22Rv1 (cell line): Measurements from ENCODE around the gene NRXN2.

Experiments
- H3K27ac ChIP-seq: fragments of 450-650 bp; 2 replicates; pipeline ENCODE4 v1.5.1; 2017
- ZFX ChIP-seq: fragments of 450-650 bp; IDR thresholded peaks from 2 replicates; pipeline ENCODE4 v1.6.1; 2017; ENCODE audit warnings: antibody characterized with exemption, borderline replicate concordance
- TF ChIP-seq, protein P1 (sequence below): fragments of 450-650 bp; IDR thresholded peaks from 2 replicates; pipeline ENCODE4 v1.5.1; 2017; ENCODE audit warnings: mild to moderate bottlenecking

The NRXN2 gene

DNA sequence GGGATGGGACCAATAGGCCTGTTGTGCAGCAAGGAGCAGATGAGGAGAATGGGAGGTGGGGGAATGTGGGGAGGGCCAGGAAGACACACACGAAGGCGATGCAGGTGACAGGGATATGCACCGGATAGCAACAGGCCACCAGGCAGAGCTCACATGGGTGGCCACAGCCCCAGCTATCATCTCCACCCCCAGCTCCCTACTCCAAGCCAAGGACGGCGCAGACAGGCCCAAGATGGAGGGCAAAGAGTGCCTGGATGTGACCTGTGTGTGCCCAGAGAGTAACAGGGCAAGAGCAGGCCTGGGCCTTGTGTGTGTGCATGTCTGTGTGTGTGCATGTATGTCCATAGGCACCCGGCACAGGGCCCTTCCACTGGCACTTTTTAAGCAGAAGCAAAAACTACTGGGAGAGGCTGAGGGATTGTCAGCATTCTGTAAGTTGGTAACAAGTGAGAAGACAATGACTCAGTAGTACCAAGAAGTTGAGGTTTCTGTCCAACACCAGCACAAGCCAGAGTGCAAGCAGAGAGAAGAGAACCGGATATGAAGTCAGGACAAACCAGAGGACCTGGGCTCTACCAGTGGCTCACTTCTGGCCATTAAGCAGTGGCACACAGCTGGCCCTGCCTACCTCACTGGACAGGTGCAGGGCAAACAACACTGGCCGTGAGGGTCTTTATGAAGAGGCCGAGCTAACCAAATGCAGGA lies 36.4 kb downstream of the NRXN2 start:
- no peak overlapping the region for H3K27ac ChIP-seq
- no peak for TF ChIP-seq ZFX
- TF ChIP-seq, protein P1, sequence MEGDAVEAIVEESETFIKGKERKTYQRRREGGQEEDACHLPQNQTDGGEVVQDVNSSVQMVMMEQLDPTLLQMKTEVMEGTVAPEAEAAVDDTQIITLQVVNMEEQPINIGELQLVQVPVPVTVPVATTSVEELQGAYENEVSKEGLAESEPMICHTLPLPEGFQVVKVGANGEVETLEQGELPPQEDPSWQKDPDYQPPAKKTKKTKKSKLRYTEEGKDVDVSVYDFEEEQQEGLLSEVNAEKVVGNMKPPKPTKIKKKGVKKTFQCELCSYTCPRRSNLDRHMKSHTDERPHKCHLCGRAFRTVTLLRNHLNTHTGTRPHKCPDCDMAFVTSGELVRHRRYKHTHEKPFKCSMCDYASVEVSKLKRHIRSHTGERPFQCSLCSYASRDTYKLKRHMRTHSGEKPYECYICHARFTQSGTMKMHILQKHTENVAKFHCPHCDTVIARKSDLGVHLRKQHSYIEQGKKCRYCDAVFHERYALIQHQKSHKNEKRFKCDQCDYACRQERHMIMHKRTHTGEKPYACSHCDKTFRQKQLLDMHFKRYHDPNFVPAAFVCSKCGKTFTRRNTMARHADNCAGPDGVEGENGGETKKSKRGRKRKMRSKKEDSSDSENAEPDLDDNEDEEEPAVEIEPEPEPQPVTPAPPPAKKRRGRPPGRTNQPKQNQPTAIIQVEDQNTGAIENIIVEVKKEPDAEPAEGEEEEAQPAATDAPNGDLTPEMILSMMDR = no peak

- TF ChIP-seq ZFX = no peak
- TF ChIP-seq, protein P1 = no peak
- no peak overlapping the region for H3K27ac ChIP-seq
Observed at GRCh38 chr11:64685536-64685935, 37.5 kb downstream of the NRXN2 start.

DNA sequence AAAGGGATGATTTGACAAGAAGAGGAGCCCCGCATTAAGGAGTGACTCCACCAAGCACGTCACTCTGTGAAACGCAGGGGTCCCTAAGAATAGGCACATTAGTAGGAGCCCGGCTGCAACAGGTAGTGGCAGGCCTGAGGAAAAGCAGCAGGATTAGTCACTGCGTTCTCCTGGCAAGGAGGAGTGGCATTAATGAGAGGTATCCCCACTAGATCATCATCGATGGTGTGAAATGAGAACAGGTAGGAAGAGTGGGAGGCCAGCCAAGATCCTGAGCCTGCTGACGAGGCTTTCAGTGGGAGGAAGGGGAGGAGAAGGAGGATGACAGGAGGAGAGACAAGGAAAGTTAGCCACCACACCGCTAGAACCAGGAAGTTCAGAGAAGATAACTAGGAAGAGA lies 38.6 kb downstream of the NRXN2 start:
- TF ChIP-seq ZFX = no peak
- TF ChIP-seq, protein P1 = no peak
- H3K27ac ChIP-seq = no peak overlapping the region

GRCh38 chr11:64681171-64681570 lies 41.8 kb downstream of the NRXN2 start:
- TF ChIP-seq ZFX = no peak
- TF ChIP-seq, protein P1 = no peak
- no peak overlapping the region for H3K27ac ChIP-seq

GRCh38 chr11:64679846-64680245 lies 43.2 kb downstream of the NRXN2 start:
- TF ChIP-seq ZFX = no peak
- TF ChIP-seq, protein P1 = no peak
- no peak overlapping the region for H3K27ac ChIP-seq

GRCh38 chr11:64677441-64678023 lies 45.5 kb downstream of the NRXN2 start:
- no peak for TF ChIP-seq ZFX
- TF ChIP-seq, protein P1 = no peak
- no peak overlapping the region for H3K27ac ChIP-seq

DNA sequence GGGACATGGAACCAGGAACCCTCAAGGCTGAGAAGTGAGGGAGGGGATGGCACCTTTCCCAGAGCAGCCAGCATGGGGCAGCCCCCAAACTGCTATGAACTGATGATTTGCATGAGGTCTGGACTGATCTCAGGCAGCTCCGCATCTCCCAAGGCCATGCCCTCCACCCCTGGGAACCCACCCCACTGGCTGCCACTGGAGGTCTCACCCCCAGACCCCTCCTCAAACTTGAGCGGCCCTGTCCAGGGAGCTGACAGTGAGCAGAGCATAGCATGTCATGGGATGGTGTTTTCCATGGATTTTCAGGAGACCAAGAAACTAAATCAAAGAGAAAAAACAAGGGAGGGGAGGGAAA lies 46.8 kb downstream of the NRXN2 start:
- no peak for TF ChIP-seq ZFX
- TF ChIP-seq, protein P1 = no peak
- no peak overlapping the region for H3K27ac ChIP-seq
